HG02981 (cell line): ENCODE results near the gene ANXA3.
"Not testable (repeated sequence)": the region's sequence is repeated elsewhere in the genome, so short reads cannot be mapped to it uniquely, and the experiment has no call there.

Source experiments
- ATAC-seq: cut with Tn5 transposase; IDR thresholded peaks from one replicate; pipeline ENCODE4 v1.9.1; 2021; ENCODE audit warnings: mild to moderate bottlenecking, moderate library complexity; ENCODE audit not compliant: unreplicated experiment

ANXA3 gene, protein sequence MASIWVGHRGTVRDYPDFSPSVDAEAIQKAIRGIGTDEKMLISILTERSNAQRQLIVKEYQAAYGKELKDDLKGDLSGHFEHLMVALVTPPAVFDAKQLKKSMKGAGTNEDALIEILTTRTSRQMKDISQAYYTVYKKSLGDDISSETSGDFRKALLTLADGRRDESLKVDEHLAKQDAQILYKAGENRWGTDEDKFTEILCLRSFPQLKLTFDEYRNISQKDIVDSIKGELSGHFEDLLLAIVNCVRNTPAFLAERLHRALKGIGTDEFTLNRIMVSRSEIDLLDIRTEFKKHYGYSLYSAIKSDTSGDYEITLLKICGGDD

DNA sequence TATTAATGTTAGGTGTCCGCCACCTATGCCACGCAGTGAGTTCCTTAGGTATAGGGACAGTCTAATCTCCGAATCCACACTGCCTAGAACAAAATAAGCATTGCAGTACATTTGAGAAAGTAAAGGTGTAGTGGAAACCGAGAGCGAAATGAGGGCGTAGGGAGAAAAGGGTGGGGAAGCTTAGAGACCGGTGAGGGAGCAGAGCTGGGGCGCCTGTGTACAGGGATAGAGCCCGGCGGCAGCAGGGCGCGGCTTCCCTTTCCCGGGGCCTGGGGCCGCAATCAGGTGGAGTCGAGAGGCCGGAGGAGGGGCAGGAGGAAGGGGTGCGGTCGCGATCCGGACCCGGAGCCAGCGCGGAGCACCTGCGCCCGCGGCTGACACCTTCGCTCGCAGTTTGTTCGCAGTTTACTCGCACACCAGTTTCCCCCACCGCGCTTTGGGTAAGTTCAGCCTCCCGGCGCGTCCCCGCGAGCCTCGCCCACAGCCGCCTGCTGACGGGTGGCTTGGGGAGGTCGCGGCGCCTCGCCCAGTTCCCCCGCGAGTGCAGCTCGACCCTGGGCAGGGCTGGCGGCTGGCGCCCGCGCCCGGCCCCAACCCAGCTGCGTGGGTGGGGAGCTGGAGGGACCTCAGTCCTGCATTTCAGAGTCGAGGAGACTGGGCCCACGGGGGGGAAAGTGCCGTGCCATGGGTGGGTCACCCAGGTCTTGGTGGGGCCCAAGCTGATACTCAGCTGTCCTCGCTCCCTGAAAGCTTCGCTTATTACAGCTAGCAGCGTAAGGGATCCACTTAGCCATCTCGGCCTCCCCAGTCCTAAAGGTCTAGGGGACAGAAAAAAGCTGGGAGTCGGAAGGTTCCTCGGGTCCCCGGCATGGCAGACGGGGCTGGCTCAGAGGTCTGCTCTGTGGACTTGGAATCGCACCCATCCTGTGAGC is at the start of gene ANXA3:
TSS of gene ANXA3 (plus strand) at position 351 of the 932 bp plus-strand sequence. CDS start 2,704 bp downstream, outside the sequence.
- no peak for ATAC-seq

DNA sequence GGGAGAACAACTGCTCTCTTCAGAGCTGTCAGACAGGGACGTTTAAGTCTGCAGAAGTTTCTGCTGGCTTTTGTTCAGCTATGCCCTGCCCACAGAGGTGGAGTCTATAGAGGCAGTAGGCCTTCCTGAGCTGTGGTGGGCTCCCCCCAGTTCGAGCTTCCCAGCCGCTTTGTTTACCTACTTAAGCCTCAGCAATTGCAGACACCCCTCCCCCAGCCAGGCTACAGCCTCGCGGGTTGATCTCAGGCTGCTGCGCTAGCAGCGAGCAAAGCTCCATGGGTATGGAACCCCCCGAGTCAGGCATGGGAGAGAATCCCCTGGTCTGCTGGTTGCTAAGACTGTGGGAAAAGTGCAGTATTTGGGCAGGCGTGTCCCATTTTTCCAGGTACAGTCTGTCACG is 45.3 kb upstream of the ANXA3 start:
- not testable (repeated sequence) for ATAC-seq

DNA sequence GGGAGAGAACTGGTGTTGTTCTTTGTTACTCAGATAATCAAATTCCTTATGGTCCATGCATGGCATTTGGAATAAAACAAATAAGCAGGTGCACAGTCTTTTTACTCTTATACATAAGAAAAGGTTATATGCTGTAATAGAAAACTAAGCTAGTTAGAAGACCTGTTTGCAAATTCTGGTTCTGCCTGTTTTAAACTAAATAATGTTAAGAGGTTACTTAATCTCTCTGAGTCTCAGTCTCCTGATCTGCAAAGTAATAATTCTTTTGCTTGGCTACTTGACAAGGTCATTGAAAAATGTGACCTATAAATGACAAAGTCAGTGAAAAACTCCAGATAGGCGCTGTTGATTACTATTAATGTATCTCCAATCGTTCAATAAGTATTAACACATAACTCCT is 42.5 kb upstream of the ANXA3 start:
- no peak for ATAC-seq

DNA sequence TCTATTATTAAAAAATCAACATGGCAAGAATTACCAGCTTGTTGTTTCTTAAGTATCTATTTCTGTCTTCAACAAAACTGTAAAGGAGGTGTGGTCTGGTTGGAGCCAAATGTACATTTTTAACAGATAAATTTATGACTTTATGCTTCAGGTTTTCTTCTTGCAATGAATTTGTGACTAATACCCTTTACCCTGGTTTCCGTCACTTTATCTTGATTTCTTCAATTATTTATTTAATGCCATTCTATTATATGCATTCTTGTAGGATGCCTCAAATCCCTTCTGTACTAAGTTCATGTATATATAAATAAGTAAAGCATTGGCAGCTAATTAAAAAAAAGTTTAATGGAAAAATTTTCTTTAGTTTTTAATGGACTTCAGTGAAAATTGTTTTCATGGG is 41.5 kb upstream of the ANXA3 start:
- no peak for ATAC-seq

DNA sequence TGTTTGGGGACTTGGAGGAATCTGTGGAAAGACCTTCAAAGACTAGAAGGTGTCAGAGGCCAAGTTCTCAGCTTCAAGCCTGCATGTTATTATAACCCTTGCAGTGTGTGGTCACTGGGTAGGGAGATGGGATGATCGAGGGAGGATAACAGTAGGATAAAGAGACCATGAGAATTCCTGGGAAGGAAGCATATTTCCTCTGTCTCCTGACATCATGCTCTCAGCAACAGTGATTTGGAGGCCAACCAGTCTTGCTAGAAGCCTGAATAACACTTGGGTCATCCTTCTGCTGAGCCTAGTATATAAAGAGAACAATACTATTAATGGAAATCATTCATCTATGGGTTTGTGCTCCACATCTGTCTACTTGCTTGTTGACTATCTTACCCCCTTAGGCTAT is 40.9 kb upstream of the ANXA3 start:
- no peak for ATAC-seq

DNA sequence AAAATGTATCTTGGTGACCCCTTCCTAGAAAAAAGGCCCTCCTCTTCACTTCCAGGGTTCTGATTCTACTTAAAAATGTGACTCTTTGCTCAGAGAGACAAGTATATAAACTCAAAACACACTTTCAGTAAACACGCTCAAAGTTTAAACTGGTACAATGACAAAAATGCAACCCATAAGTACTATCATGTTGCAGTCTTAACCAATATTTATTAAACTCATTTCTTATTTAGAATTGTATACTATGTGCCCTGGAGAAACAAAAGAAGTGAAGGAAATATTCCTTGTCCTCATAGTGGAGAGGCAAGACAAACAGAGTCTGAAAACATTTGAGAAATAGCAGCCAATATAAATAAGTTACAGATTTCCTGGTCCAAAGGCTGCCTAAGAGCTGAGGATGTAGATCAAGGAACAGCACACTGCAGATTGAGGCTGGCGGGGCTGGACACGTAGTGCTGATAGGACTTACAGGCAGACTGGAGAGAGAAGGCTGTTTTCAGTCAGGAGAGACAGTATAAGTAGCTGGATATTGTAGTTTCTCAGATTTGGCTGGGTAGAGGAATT is 39.1 kb upstream of the ANXA3 start:
- no peak for ATAC-seq

DNA sequence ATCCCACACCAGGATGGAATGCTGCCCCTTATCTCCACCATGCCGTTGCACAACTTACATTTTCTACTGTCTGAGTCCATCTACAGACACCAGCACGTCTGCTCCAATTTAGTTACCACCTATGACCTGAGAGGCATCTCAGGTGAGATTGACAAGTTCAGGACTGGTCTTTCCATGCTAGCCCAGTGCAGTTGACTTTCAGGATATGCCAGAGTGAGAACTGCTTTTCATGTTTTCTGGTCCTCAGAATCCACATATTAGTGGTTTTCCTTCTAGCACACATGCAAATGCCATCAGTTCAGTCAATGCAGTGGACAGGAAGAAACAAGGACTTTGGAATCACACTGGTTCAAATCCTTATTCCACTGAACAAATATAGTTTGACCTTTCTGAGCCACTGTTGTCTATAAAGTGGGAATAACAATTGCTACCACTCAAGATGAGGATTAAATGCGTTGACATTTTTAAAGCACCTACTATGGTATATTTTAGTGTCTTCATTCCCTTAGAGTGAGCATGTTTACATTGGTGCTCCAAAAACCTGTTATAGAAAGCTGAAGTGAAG is 38.1 kb upstream of the ANXA3 start:
- ATAC-seq, result no peak

DNA sequence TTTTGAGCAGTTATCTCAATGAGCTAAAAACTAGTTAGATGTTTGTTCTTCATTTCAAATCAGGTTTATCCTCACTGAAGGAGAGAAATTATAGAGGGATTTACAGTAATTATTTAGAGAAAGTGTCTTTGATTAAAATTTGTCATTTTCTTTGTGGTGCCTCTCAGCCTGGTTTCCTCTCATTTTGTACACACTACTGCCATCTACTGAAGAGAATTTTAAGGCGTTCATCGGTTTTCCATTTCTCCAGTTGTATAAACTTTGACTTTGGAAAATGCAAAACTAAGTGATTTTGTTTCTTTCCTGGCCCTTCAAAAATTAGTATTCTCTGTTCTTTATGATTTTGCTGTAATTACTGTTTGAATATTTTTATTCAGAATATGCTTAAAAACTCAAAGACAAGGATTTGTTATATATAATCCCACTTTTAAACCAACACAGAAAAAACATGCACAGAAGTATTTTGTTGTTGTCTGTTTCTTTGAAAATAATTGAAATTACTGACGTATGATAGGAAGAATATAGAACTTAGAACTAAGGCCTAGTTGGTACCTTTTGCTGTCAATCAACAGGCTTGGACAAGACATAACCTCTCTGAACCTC is 34.4 kb upstream of the ANXA3 start:
- no peak for ATAC-seq

DNA sequence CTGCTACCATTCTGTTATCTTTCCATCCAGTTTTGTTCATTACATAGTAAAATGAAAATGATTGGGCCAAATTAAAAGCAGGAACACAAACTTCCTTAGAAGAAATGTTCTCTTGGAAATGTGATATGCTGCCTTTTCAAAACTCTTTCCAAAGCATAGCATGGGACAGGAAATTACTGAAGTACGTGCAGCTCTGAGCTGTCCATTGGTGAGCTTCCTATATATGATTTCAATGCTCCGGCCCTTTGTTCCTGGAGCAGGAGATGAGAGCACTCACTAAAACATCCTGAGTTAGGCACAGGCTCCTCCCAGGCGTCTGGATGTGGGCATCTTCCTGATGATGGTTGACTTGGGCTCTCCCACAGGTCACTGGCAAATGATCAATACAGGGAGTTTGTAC is 33.0 kb upstream of the ANXA3 start:
- ATAC-seq, result no peak

DNA sequence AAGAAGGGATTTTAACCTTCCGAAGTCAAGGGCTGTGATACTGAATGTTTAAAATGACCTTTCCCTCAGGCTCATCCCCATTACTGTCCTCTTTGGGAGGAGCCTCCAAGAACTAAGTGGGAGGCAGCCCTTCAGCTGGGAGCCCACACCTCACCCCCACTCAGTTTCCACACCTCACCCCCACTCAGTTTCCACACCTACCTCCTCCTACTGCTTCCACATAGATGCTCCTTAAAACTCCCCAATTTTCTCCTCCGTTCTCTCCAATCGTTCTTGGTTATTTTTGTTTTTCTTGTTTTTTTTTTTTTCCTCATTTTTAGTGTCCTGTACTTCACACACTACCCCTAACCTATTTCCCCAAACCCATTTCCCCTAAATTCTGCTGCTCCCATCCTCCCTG is 31.6 kb upstream of the ANXA3 start:
- no peak for ATAC-seq

DNA sequence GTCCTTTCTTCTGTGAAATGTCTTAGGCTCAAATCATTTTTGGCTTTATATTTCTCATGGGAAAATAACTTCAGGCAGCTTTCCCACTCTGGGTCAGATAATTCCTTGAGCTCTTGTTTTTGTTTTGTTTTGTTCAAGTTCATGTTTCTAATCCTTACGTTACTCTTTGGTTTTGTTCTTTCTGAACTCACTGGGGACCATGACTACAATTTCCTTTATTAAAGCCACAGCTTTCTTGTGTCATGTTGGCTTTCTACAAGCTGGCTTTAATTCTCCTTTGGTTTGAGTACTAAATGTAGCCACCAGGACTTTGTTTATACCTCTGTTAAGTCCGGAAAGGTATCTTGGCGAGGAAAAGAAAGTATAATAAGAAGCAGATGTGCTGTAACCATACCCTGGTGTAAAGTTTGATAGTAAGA is 30.8 kb upstream of the ANXA3 start:
- ATAC-seq, result no peak

DNA sequence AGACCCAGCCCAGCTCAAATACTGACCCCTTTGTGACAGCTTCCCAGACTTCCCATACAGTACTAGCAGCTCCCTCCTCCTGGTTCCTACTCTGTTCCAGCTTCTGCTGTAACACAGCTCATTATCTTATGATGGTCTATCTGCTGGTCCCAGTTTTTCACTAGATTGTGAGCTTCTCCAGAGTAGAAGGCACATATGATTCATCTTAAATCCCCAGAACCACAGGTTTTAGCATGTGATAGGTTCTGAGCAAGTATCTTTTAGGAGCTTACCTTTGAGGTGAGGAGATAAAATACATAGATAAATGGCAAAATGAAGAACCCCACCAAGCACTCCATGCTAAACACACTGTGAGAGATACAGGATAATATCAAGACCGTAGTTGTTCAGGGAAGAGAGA is 27.6 kb upstream of the ANXA3 start:
- no peak for ATAC-seq

DNA sequence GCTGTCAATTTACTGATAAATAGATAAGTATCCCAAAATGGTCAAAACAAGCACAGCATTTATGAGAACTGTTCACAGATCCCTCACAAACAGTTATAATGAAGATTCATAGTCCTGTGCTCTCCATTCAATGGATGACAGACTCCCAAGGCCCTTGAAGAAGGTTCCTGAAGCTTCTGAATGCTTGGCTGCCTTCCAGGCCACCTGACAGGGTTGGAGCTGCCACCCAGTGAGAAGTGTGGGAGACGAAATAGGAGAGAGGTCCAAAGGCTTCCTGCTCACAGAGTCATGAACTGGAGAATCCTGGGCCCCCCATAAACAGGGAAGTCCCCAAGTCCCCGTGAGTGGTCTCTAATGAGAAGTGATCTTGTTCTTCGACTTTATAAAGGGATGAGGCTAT is 26.0 kb upstream of the ANXA3 start:
- ATAC-seq, result no peak

DNA sequence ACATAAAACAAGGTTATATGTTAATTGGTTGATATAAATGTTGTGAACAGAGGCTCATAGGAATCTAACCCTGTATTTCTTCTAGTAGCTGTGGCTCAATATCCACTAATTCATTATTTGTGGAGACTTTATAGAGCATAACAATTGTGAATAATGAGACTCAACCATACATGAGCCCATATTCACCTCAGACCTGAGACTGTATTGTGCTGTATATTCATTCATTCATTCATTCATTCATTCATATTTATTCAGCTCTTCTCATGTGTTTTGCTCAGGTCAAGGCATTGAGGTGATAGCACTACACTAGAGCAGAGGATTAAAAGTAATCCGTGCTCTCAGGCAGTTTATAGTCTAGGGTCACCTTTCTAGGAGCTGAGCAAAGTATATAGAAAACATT is 24.5 kb upstream of the ANXA3 start:
- ATAC-seq, result no peak

DNA sequence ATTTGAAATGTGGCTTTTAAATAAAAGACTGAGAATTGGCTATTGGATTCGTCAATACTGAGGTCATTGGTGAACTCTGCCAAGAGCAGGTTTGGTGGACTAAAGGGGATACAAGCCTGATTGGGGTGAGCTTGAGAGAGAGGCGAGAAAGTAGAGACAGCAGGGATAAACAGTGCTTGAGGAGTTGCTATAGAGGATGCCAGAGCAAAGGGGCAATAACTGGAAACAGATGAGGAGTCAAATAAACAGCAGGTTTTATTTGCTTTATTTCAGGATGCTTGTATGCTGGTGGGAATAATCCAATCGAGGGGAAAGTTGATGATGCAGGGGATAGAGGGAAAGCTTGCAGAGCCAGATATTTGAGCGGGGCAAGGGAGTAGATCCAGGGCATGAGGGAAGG is 24.0 kb upstream of the ANXA3 start:
- ATAC-seq, result no peak

DNA sequence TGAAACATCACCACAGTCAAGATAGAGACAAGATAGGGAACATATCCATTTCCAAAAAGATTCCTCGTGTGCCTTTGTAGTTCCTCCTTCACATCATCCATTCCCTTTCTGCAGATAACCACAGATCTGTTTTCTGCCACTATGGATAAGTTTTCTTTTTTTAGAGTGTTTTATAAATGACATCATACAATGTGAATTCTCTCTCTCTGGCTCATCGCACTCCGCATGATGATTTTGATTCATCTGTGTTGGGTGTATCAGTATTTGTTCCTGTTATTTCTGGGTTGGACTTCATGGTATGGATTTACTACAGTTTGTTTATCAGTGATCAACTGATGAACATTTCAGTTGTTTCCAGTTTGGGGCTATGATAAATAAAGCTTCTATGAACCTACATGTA is 23.2 kb upstream of the ANXA3 start:
- ATAC-seq, result no peak

DNA sequence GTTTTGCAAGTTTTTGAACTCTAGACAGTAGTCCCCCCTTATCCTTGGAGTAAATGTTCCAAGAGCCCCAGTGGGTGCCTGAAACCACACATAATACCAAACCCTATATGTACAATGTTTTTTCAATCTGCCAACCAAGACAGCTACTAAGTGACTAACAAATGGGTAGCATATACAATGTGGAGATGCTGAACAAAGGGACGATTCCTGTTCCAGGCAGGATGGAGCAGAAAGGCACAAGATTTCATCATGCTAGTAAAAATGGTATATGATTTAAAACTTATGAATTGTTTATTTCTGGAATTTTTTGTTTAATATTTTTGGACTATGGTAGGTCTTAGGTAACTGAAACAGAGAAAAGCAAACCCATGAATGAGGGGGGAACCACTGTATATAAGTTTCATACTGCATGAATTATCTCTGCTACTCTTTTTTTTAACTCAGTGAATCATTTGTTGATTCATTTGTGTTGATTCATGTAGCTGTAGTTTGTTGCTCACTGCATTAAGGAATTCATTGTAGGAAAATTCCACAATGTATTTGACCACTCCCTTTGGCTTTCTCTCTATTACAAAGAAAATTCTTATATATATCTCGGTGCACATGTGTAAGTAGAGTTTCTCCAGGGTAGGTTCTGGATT is 21.9 kb upstream of the ANXA3 start:
- ATAC-seq, result no peak

DNA sequence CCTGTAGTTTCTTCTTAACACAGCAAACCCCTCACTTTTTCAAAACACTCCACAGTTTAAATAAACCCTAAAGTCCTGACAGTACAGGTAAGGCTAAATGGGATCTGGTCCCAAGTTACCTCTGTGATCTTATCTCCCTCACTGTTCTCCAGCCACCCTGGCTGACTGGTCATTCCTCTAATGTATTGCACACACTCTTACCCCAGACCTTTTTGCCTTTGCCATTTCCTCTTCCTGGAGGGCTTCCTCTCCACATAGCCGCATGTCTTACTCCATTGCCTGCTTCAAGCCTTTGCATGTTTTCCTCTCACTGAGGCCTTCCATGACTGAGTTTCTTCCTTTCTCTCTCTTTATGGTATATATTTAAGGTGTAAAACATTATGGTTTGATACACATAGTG is 19.5 kb upstream of the ANXA3 start:
- ATAC-seq, result no peak

DNA sequence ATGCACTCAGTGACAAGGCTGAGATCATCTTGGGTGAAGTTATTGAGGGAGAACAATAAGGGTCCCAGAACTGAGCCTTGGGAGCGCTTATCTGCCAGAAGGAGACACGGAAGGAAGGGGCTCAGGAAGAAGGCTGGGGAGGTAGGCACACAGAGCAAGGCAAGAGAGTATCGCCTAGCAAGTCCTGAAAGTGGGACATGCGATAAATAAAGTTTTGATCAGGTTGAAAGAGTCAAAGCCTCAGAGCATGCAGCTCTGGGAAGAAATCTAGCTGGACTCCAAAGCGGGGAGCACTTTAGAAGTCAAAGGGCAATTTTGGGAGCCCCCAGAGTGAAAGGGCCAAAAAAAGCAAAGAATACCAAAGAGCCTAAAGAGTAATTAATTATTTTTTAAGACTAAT is 17.7 kb upstream of the ANXA3 start:
- ATAC-seq, result no peak

DNA sequence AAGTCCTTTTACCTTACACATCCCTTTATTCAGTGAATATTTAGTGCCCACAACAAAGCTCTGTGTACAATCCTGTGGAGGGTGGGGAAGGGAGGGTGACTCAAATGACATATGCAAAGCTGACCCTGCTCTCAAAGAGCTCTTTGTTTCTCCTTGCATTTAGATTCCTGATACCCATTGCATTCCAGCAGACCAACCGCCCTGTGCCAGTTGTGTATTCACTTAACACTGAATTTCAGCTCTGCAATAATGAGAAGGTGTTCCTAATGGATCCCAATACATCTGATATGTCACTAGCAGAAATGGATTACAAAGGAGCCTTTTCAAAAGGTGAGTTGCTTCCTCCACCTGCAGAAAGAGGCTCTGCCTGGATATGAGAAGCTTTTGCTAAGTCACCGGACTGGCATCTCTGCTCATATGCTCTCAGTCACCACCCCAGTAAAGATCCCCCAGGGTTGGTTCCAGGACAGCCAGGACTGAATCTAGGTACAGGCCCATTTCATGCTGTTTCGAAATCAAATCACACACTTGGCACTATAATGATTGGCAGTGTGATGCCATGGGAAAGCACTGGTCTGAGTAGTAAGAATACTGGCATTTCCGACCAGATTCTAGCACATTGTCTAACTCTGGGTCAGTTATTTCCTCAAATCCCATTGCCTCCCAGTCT is 17.1 kb upstream of the ANXA3 start:
- no peak for ATAC-seq
